Measurements from ENCODE around the gene UNC13C. TPM values are rescaled to one million over a fixed set of nuclear protein-coding genes. Genes with fewer than 3 reads are reported as not detected.

Gene UNC13C
- total and polyA plus RNA-seq, 2 donors (not counting 3 experiments of a cell fraction or from before 2014, with no cell fraction given), result not detected

DNA sequence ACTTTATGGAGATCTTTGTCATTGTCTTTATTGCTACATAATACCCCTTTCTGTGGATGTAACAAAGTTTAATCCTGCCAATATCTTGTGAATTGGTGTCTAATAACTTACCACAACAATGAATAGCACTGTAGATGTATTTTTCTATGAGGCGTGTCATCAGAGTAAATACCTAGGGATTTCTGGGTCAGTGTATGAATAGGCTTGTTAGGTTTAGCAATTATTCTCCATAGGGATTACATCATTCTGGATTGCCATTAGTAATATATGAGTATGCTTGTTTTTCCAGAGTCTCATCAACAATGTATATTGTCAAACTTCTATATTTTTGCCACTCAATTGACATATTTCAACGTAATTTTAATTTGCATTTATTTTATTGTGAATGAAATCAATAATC lies 67.9 kb downstream of the UNC13C start:
- Histone ChIP-seq H3K9me3 (replicated peaks; ENCODE audit: control insufficient read depth, insufficient read depth, low read length) (no peaks in the 10 kb centered on the region), H2AFZ (ENCODE audit: low read depth, low read length) (no peak overlapping the region), H3K4me2 (ENCODE audit: insufficient read depth, low read length) (no peak overlapping the region), H3K27me3 (ENCODE audit: control insufficient read depth in 2 of 2, insufficient read depth in 2 of 2, low read length in 2 of 2) (no peaks in the 10 kb centered on the region), H3K9ac (replicated peaks; ENCODE audit: extremely low read depth, insufficient read depth, low read length) (no peak overlapping the region), H3K27ac (ENCODE audit: insufficient read depth, low read depth, low read length) (no peak overlapping the region), H3K36me3 (ENCODE audit: control insufficient read depth in 2 of 2, extremely low read depth in 1 of 2, insufficient read depth in 2 of 2, low read length in 2 of 2) (no peaks in the 10 kb centered on the region), H4K20me1 (replicated peaks; ENCODE audit: control insufficient read depth, extremely low read depth, insufficient read depth, low read length) (no peaks in the 10 kb centered on the region), H3K4me3 (replicated peaks in 1 of 3; ENCODE audit: insufficient read depth in 1 of 3, low read depth in 1 of 3, low read length in 3 of 3) (no peak overlapping the region), H3K4me1 (ENCODE audit: control insufficient read depth, extremely low read depth, insufficient read depth, low read length) (no peaks in the 10 kb centered on the region), H3K79me2 (ENCODE audit: control insufficient read depth, insufficient read depth, low read length) (no peaks in the 10 kb centered on the region), H3K9me1 (replicated peaks; ENCODE audit: control insufficient read depth, extremely low read depth, insufficient read depth, low read length) (no peaks in the 10 kb centered on the region)
- CTCF ChIA-PET, result no interaction called here
- intact Hi-C loops (cut with micrococcal nuclease), result no loop called here
- POLR2A ChIA-PET, result no interaction called here
- DNase-seq (ENCODE audit: low read depth, low spot score) (no peak), FAIRE-seq (no peak)
- dilution Hi-C loops (cut with MboI; ENCODE audit: extremely low pct_ligation_motif_present, low sequenced_read_pairs), result no loop called here
- TF ChIP-seq POLR2AphosphoS5 (IDR thresholded peaks at IDR 0.05; ENCODE audit: insufficient read depth, low read depth, low read length) (no peak), JUN (IDR thresholded peaks at IDR 0.05; ENCODE audit: borderline replicate concordance, insufficient read depth, insufficient read length, low read depth) (no peak), GATA2 (IDR thresholded peaks at IDR 0.05; ENCODE audit: insufficient read depth, insufficient read length, low read depth, low read length) (no peak), CTCF (IDR thresholded peaks at IDR 0.05; ENCODE audit: extremely low read depth in 1 of 2, insufficient read depth in 1 of 2, low read depth in 1 of 2, low read length in 2 of 2) (no peak), FOS (IDR thresholded peaks at IDR 0.05; ENCODE audit: borderline replicate concordance, insufficient read depth, low read length) (no peak), POLR2A (IDR thresholded peaks at IDR 0.05; ENCODE audit: low read depth, low read length) (no peak), MYC (IDR thresholded peaks at IDR 0.05; ENCODE audit: low read depth, low read length) (no peak), EZH2 (IDR thresholded peaks at IDR 0.05; ENCODE audit: borderline replicate concordance, low read depth, low read length, severe bottlenecking) (no peak)
- TF ChIP-seq, protein P1, sequence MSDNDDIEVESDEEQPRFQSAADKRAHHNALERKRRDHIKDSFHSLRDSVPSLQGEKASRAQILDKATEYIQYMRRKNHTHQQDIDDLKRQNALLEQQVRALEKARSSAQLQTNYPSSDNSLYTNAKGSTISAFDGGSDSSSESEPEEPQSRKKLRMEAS (IDR thresholded peaks at IDR 0.05; ENCODE audit: insufficient read depth, insufficient read length), result no peak
- BruUV-seq (replicated peaks), result no TSS peak

All from endothelial cell of umbilical vein (primary cell).